ENCODE data around the gene NRIP1. TPM values are rescaled to one million over a fixed set of nuclear protein-coding genes. Genes with fewer than 3 reads are reported as not detected.

Gene NRIP1
- total RNA-seq = 18.0 and 29.8 TPM in 2 replicates

GRCh38 chr21:15064576-15065391, at the start of gene NRIP1:
Gene NRIP1, minus strand, starts transcription at chr21:15065000. Its CDS starts 96,808 bp downstream, at chr21:14968192.

Measured in hair follicular keratinocyte (primary cell).